ENCODE measurements around the gene WWP2. TPM values are rescaled to one million over a fixed set of nuclear protein-coding genes. Genes with fewer than 3 reads are reported as not detected.

Gene WWP2
- total RNA-seq: 15.0 and 30.3 TPM in 2 replicates

DNA sequence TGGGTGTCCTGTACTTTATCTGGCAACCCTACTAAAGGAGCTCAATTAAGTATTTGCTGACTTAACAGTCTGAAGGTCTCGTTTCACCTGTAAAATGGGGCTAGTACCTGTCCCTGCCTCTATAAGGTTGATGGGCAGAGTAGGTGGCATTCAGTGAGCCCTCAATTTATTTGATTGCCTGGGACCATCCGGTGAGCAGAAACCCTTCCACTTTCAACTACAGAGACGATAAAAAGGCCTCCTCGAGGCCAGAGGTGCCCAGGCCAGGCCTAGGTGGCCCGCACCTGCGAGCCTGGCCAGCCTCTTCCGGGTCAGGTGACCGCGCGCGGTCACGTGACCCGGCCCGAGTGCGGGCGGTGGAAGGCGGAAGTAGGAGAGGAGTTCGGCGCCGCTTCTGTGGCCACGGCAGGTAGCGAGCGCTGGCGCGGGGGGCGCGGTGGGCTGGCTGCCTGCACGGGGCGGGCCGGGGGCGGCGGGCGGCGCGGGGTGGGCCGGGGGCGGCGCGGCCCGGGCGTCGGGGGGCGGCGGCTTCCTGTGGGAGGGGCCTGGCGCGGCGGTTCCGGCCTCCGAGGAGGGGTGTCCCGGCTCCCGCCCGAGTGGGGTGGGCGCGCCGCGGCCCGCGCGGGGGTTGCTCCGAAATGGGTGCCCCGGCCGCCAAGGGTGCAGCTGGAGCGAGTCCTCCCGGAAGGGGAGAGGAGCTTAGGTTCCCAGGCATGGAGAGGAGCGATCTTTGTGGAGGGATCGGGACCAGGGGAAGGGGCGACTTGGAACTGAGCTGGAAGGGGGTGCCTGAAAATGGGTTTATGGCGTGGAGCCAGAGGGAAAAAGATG is at the start of gene WWP2:
Gene WWP2 (plus strand): TSS at position 350 of the 831 bp plus-strand sequence. CDS start 24,679 bp downstream, outside the sequence.

DNA sequence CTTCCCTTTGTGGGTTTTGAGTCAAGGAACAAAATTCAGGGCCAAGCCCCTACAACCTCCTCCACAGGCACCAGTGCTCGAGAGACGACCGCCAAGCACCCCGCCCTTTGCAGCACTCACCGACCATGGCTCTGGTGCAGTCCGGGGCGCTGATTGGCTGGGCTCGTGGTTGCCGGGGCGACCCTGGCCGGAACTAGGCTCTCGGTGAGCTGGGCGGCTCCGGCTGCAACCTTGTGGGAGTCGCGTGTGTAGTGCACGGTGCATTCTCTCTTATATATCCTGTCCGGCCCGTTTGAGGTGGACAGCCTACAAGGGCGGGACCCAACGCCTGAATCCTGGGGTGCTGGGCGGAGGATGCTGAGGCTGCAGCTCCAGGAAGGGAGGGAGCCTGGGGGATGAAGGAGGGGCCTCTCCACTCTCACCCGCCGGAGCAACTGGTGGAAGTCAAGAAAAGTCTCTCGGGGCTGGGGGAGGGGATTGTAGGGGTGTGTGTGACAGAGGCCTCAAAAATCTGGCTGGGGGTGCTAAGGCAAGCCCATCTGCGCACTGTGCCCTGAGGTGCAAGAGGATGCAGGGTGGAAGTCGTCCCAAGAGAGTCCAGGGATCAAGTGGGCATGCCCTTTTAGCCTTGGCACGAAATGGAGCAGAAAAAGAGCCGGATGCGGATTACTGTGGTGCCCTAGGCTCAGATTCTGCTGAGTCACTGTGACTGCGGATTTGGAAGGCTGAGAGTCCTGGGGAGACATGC is 35.6 kb upstream of the WWP2 start, which contains the start of gene NQO1:
Gene NQO1 (minus strand): TSS at position 248 of the 748 bp plus-strand sequence. CDS start 121 bp downstream, at position 127.

DNA sequence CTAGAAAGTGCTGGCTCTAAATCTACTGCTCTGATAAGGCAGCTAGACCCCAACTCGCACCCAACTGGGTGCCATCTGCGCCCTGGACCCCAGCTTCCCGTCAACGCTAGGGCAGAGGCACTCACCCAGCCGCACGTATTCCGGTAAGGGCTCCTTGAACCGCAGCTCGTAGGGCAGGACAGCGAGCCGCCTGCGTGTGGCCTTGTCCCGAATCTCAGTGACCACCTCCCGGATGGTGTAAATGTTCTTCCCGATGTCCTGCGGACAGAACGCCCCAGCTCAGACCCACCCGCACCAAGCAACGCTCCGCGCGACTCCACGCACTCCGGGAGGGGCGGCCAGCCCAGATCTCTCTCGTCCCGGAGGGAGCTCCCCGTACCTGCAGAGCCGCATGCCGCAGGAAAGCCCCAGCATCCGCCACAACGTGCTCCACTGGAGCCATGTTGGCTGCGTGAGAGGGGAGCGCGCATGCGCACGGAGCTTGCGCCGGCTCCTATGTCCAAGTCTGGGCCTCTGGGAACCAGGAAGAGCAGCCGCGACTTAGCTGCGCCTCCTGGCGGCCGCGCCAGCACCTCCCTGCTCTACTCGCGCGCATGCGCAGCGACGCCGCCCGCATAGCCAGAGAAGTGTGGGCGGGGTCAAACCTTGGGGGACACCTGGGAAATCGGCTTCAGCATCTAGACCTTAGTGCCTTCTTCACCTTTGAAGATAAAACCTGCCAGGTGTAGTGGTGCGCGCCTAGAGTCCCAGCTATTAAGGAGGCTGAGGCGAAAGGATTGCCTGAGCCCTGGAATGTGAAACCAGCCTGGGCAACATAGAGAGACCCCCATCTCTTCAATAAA is 7.4 kb upstream of the WWP2 start, which contains the start of gene NOB1:
Gene NOB1 (minus strand): TSS at position 458 of the 842 bp plus-strand sequence. CDS start 16 bp downstream, at position 442.

DNA sequence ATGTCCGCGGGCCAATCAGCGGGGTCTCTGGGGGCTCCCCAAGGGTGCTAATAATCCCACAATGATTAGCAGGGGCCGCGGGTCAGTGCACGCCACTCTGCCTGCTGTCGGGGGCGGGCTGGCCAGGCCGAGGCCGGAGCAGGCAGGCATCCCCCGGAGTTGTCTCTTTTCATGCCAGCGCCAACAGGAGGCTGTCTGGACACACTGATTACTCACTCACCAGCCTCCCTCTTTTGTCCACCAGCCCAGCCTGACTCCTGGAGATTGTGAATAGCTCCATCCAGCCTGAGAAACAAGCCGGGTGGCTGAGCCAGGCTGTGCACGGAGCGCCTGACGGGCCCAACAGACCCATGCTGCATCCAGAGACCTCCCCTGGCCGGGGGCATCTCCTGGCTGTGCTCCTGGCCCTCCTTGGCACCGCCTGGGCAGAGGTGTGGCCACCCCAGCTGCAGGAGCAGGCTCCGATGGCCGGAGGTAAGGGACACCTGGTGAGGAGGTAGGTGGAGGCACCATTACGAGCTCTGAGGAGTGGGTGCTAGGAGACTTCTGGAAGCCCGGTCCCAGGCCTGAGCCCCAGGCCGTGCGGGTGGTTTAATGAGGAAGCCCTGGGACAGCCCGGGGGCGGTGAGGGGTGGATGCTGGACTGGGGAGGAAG is 189.0 kb downstream of the WWP2 start, which contains the start of gene CLEC18A:
Gene CLEC18A (plus strand): TSS at position 318 of the 655 bp plus-strand sequence. CDS start 33 bp downstream, at position 351.

Other genes with a start within 250 kb of the WWP2 start
- gene NFAT5, start 196.4 kb upstream of the WWP2 start, total RNA-seq: 16.1 and 20.6 TPM in 2 replicates
- gene NQO1, start 35.8 kb upstream of the WWP2 start, total RNA-seq: 307 and 323 TPM in 2 replicates
- gene NOB1, start 7.4 kb upstream of the WWP2 start, total RNA-seq: 37.9 and 55.9 TPM in 2 replicates
- gene CLEC18A, start 189.0 kb downstream of the WWP2 start, total RNA-seq: under 0.01 and 0.86 TPM in 2 replicates